ENCODE data around the gene SORCS2. TPM values are rescaled to one million over a fixed set of nuclear protein-coding genes. Genes with fewer than 3 reads are reported as not detected.

The SORCS2 gene
- total and polyA plus RNA-seq, 8 donors: 4.6 to 9.7 (median 7.2) TPM

- Histone ChIP-seq H3K36me3 (no peaks in the 10 kb centered on the region), H3K27me3 (peaks cover 0 to 18% of the 10 kb centered on the region in 2 donors), H3K4me3 (no peak overlapping the region), H3K4me1 (peaks cover 13 to 19% of the 10 kb centered on the region in 2 donors), H3K9me3 (no peaks in the 10 kb centered on the region), H3K27ac (no peak overlapping the region)
- intact Hi-C loops (cut with DNase I): no loop called here
- no peak for TF ChIP-seq CTCF (IDR thresholded peaks at IDR 0.05)
- no peak for ATAC-seq
- peak in 1 of 4 donors; percentile 73 for DNase-seq
Measured at GRCh38 chr4:7208509-7209451, 16.4 kb downstream of the SORCS2 start.

- peak in 1 of 4 donors; percentile 43 for DNase-seq
- no peaks in the 10 kb centered on the region for H3K36me3 ChIP-seq
- TF ChIP-seq CTCF (IDR thresholded peaks at IDR 0.05): no peak
- ATAC-seq: no peak
- no peak overlapping the region for H3K27ac ChIP-seq
- H3K9me3 ChIP-seq: no peaks in the 10 kb centered on the region
- H3K4me1 ChIP-seq: peaks cover 13 to 19% of the 10 kb centered on the region in 2 donors
- no peak overlapping the region for H3K4me3 ChIP-seq
- intact Hi-C loops (cut with DNase I): no loop called here
- H3K27me3 ChIP-seq: peaks cover 0 to 18% of the 10 kb centered on the region in 2 donors
Measured at GRCh38 chr4:7209699-7210098, 17.4 kb downstream of the SORCS2 start.

- no peaks in the 10 kb centered on the region for H3K9me3 ChIP-seq
- intact Hi-C loops (cut with DNase I): no loop called here
- H3K27me3 ChIP-seq: peaks cover 0 to 18% of the 10 kb centered on the region in 2 donors
- H3K4me1 ChIP-seq: peaks cover 13 to 19% of the 10 kb centered on the region in 2 donors
- no peaks in the 10 kb centered on the region for H3K36me3 ChIP-seq
- H3K4me3 ChIP-seq: no peak overlapping the region
- peak in 1 of 4 donors; percentile 46 for DNase-seq
- TF ChIP-seq CTCF (IDR thresholded peaks at IDR 0.05): no peak
- ATAC-seq: peak; percentile 36
- H3K27ac ChIP-seq: no peak overlapping the region
Measured at GRCh38 chr4:7210824-7211223, 18.5 kb downstream of the SORCS2 start.

GRCh38 chr4:7212101-7212674, 19.9 kb downstream of the SORCS2 start:
- H3K27me3 ChIP-seq: peaks cover 0 to 16% of the 10 kb centered on the region in 2 donors
- TF ChIP-seq CTCF (IDR thresholded peaks at IDR 0.05): no peak
- peak in 1 of 4 donors; percentile 10 for DNase-seq
- no peaks in the 10 kb centered on the region for H3K36me3 ChIP-seq
- intact Hi-C loops (cut with DNase I): no loop called here
- ATAC-seq: no peak
- no peak overlapping the region for H3K4me3 ChIP-seq
- H3K27ac ChIP-seq: no peak overlapping the region
- H3K9me3 ChIP-seq: no peaks in the 10 kb centered on the region
- peaks cover 9 to 17% of the 10 kb centered on the region in 2 donors for H3K4me1 ChIP-seq

- no peak for TF ChIP-seq CTCF (IDR thresholded peaks at IDR 0.05)
- H3K4me3 ChIP-seq: no peak overlapping the region
- intact Hi-C loops (cut with DNase I): no loop called here
- no peak overlapping the region for H3K27ac ChIP-seq
- DNase-seq (peak in 1 of 4 donors; percentile 18), ATAC-seq (no peak)
- peaks cover 6 to 13% of the 10 kb centered on the region in 2 donors for H3K4me1 ChIP-seq
- H3K9me3 ChIP-seq: no peaks in the 10 kb centered on the region
- peaks cover 0 to 9% of the 10 kb centered on the region in 2 donors for H3K27me3 ChIP-seq
- no peaks in the 10 kb centered on the region for H3K36me3 ChIP-seq
Measured at GRCh38 chr4:7212921-7213320, 20.6 kb downstream of the SORCS2 start.

Data from left lung (tissue), 10 donors.